HUES48 (cell line): Measurements from ENCODE around the gene MCOLN2.

Experiments
- H3K27ac ChIP-seq: one replicate; pipeline ENCODE4 v1.7.0; 2013; ENCODE audit warnings: low read depth, low read length, inconsistent platforms
- H3K27me3 ChIP-seq: 2 replicates; pipeline ENCODE4 v1.6.1; 2013; ENCODE audit warnings: mild to moderate bottlenecking, low read length; ENCODE audit not compliant: control insufficient read depth, insufficient read depth
- H3K36me3 ChIP-seq: 2 replicates; pipeline ENCODE4 v1.6.1; 2013; ENCODE audit warnings: low read length; ENCODE audit not compliant: control insufficient read depth, insufficient read depth
- H3K4me1 ChIP-seq: 2 replicates; pipeline ENCODE4 v1.6.1; 2013; ENCODE audit warnings: mild to moderate bottlenecking, low read length; ENCODE audit not compliant: control insufficient read depth, insufficient read depth
- H3K4me3 ChIP-seq: 2 replicates; pipeline ENCODE4 v1.5.1; 2013; ENCODE audit warnings: mild to moderate bottlenecking, low read depth, low read length
- H3K9ac ChIP-seq: 2 replicates; pipeline ENCODE4 v1.6.1; 2013; ENCODE audit warnings: mild to moderate bottlenecking, low read depth, low read length, moderate library complexity
- H3K9me3 ChIP-seq: 2 replicates; pipeline ENCODE4 v1.6.1; 2013; ENCODE audit warnings: low read length; ENCODE audit not compliant: control insufficient read depth, insufficient read depth

Gene MCOLN2

DNA sequence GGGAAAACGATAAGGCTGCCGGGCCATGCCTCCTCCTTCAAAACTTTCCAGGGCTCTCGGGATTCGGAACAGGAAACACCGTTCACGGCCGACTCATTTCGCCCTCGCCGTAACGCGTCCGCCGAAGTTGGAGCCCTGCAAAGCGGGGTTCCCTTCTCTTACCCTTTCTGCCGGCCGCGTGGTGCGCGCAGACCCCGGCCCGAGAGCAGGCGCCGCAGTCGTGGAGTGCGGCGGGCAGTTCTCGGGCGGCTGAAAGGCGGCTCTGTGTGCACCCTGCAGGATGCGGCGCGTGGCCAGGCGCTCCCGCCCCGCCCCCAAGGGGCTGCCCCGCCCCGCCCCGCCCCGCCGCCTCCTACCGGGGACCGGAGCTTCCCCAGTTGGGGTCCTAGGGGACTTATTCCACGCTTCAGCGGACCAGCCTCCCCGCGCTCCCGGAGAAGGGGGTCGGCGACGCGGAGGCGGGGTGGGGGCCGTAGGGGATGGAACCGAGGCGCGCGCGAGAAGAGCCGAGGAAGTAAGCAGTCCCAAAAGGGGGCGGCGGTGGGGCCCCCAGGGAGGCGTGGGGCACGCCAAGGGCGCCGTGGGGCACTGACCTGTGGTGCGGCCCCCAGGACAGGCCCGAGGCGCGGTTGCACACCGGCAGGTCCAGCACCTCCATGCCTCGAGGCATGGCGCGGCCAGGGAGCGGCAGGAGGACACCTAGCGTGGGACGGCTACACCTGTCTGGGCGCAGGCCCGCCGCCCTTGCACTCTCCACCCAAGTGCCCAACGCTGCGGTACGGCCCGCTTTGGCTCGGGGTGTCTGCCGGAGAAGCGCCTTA lies at the start of gene MCOLN2:
Gene MCOLN2 (minus strand): TSS at position 268 of the 821 bp plus-strand sequence. CDS start 241 bp downstream, at position 27.
- peaks cover 5% of the 10 kb centered on the region; the same call in 1 of the 2 replicates for H3K4me1 ChIP-seq

DNA sequence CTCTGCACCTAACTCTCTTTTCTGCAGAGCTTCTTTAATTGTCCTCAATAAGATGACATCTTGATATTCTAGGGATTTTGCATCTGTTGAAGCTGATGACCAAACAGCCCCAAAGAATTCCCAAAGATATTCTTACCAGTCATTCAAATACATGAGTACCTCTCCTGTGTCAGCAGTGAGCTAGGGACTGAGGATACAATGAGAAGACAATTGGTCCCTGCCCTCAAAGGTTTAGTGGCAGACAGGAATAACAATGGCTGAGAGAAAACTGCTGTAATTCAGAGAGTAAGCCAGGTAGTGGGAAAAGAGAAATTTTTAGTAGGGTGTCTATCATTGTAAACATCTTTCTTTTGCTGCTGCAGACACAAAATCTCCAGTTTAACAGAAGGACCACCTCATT lies 45.5 kb upstream of the MCOLN2 start:
- no peak overlapping the region for H3K4me3 ChIP-seq
- H3K36me3 ChIP-seq: no peaks in the 10 kb centered on the region
- no peak overlapping the region for H3K9ac ChIP-seq
- H3K27me3 ChIP-seq: peaks cover 28% of the 10 kb centered on the region
- H3K9me3 ChIP-seq: no peaks in the 10 kb centered on the region
- H3K27ac ChIP-seq: no peak overlapping the region
- peaks cover 19% of the 10 kb centered on the region for H3K4me1 ChIP-seq

More for the DNA sequence above, at the start of gene MCOLN2:
- peak within 1 kb of the TSS; percentile 58 for H3K4me3 ChIP-seq
- peak within 1 kb of the TSS; percentile 43; the same call in 1 of the 2 replicates for H3K9ac ChIP-seq
- H3K9me3 ChIP-seq: no peaks in the 10 kb centered on the region
- no peak within 1 kb of the TSS for H3K27ac ChIP-seq
- H3K36me3 ChIP-seq: no peaks in the 10 kb centered on the region
- peaks cover 76% of the 10 kb centered on the region for H3K27me3 ChIP-seq

- Histone ChIP-seq H3K27me3 (peaks cover 22% of the 10 kb centered on the region), H3K36me3 (no peaks in the 10 kb centered on the region), H3K4me1 (peaks cover 15% of the 10 kb centered on the region; the same call in 1 of the 2 replicates), H3K4me3 (no peak overlapping the region), H3K27ac (no peak overlapping the region), H3K9ac (no peak overlapping the region), H3K9me3 (no peaks in the 10 kb centered on the region)
Measured at GRCh38 chr1:85041793-85042192, 44.9 kb upstream of the MCOLN2 start.

- H3K9me3 ChIP-seq: no peaks in the 10 kb centered on the region
- no peaks in the 10 kb centered on the region for H3K27me3 ChIP-seq
- no peak overlapping the region for H3K9ac ChIP-seq
- no peaks in the 10 kb centered on the region for H3K36me3 ChIP-seq
- H3K4me3 ChIP-seq: no peak overlapping the region
- H3K4me1 ChIP-seq: no peaks in the 10 kb centered on the region
- no peak overlapping the region for H3K27ac ChIP-seq
Measured at GRCh38 chr1:85033221-85033620, 36.3 kb upstream of the MCOLN2 start.

GRCh38 chr1:85030536-85030935 lies 33.6 kb upstream of the MCOLN2 start:
- Histone ChIP-seq H3K4me3 (no peak overlapping the region), H3K9ac (no peak overlapping the region), H3K36me3 (no peaks in the 10 kb centered on the region), H3K4me1 (no peaks in the 10 kb centered on the region), H3K27me3 (no peaks in the 10 kb centered on the region), H3K9me3 (no peaks in the 10 kb centered on the region), H3K27ac (no peak overlapping the region)

GRCh38 chr1:85028151-85028550 lies 31.2 kb upstream of the MCOLN2 start:
- no peaks in the 10 kb centered on the region for H3K4me1 ChIP-seq
- H3K27ac ChIP-seq: no peak overlapping the region
- no peaks in the 10 kb centered on the region for H3K36me3 ChIP-seq
- H3K9ac ChIP-seq: no peak overlapping the region
- no peak overlapping the region for H3K4me3 ChIP-seq
- H3K27me3 ChIP-seq: no peaks in the 10 kb centered on the region
- no peaks in the 10 kb centered on the region for H3K9me3 ChIP-seq

DNA sequence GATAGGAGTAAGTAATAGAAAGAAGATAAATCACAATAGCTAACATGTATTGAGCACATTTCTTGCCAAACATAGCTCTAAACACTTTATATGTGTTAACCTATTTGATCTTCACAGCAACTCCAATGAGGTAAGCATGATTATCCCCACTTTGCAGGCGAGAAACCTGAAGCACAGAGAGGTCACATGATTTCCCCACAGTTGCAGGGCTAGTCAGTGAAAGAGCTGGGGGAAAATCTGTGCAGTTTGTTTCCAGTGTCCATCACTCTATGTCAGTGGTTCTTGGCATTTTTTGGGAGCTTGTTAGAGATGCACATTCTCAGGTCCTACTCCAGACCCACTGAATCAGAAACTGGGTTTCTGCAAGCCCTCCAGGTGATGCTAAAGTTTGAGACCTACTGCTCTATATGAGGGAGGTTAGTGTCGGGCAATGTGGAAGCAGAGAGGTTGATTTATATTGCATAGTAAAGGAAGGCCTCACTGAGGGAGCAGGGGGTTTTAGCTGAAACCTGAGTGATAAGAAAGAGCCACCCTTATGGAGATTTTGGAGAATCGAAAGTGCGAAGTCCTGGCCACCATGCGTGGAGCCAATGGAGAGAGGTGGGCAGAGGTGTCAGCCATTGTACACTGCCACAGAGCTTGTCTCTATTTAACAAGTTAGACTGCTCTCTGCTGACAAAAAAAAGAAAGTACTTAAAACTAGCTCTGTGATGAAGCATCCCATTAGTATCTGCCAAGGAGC lies 30.5 kb upstream of the MCOLN2 start:
- H3K9me3 ChIP-seq: no peaks in the 10 kb centered on the region
- H3K4me3 ChIP-seq: no peak overlapping the region
- H3K27me3 ChIP-seq: no peaks in the 10 kb centered on the region
- H3K4me1 ChIP-seq: no peaks in the 10 kb centered on the region
- no peak overlapping the region for H3K9ac ChIP-seq
- no peak overlapping the region for H3K27ac ChIP-seq
- no peaks in the 10 kb centered on the region for H3K36me3 ChIP-seq

DNA sequence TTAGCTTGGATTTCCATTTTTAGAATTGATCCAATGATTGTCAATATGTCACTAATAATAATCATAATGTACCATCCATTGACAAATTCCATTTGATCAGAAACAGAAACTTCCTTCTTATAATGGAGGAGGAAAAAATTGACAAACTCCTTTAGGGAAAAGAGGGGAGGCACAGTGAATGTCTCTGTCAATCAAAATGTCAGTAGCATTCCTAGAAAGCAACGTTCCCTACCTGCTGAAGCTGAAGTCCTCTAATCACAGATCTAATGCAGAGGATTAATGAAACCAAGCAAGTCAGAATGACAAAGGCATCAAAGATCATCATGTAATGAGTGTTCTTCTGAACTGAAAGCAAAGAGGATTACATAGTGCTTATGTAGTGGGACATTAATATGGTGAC lies 29.0 kb upstream of the MCOLN2 start:
- Histone ChIP-seq H3K4me3 (no peak overlapping the region), H3K36me3 (no peaks in the 10 kb centered on the region), H3K27ac (no peak overlapping the region), H3K9me3 (no peaks in the 10 kb centered on the region), H3K9ac (no peak overlapping the region), H3K27me3 (no peaks in the 10 kb centered on the region), H3K4me1 (no peaks in the 10 kb centered on the region)

GRCh38 chr1:85024736-85025135 lies 27.8 kb upstream of the MCOLN2 start:
- H3K36me3 ChIP-seq: no peaks in the 10 kb centered on the region
- H3K27me3 ChIP-seq: no peaks in the 10 kb centered on the region
- no peaks in the 10 kb centered on the region for H3K9me3 ChIP-seq
- no peak overlapping the region for H3K27ac ChIP-seq
- H3K4me1 ChIP-seq: no peaks in the 10 kb centered on the region
- no peak overlapping the region for H3K4me3 ChIP-seq
- no peak overlapping the region for H3K9ac ChIP-seq

- Histone ChIP-seq H3K9ac (no peak overlapping the region), H3K27me3 (no peaks in the 10 kb centered on the region), H3K4me1 (no peaks in the 10 kb centered on the region), H3K27ac (no peak overlapping the region), H3K4me3 (no peak overlapping the region), H3K36me3 (no peaks in the 10 kb centered on the region), H3K9me3 (no peaks in the 10 kb centered on the region)
Measured at GRCh38 chr1:85022700-85023099, 25.8 kb upstream of the MCOLN2 start.

DNA sequence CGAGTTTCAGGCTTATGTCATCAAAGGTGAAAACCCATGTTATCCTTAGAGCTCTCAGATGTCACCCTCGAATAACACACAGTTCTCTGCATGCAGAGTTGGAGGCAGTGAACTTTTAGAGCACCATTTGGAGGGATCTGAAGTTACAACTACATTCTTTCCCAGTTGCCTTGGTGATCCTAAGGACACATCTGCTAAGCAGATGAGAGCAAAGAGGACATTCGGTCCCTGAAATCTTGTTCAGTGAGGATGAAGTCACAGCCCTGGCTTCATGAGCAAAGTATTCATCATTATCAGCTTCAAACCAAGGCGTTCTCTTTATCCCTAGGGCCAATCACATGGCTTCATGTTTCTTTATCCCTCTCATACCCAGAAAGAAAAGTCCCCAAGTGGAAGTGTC lies 23.1 kb upstream of the MCOLN2 start:
- no peaks in the 10 kb centered on the region for H3K27me3 ChIP-seq
- H3K4me3 ChIP-seq: no peak overlapping the region
- no peak overlapping the region for H3K27ac ChIP-seq
- no peaks in the 10 kb centered on the region for H3K36me3 ChIP-seq
- H3K4me1 ChIP-seq: no peaks in the 10 kb centered on the region
- no peak overlapping the region for H3K9ac ChIP-seq
- no peaks in the 10 kb centered on the region for H3K9me3 ChIP-seq
